Measurements from ENCODE around the gene LTO1.

Gene LTO1

DNA sequence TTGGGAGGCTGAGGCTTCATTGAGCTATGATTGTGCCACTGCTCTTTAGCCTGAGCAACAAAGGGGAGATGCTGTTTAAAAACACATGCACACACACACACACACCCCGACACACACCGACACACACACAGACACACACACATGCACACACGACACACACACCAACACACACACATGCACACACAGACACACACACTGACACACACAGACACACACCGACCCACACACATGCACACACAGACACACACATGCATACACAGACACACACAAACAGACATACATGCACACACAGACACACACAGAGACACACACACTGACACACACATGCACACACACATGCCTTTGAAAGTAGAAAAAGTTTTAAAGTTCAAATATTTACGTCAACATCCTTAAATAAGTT is 5.5 kb upstream of the LTO1 start:
- intact Hi-C loops (cut with micrococcal nuclease): loop anchor here (10.0 kb wide), 1 partner anchor 514 kb away; no protein-coding TSS in a partner anchor
- peaks cover 28% of the 10 kb centered on the region for H3K27me3 Mint-ChIP-seq
- H3K4me3 Mint-ChIP-seq: no peak overlapping the region
- no peaks in the 10 kb centered on the region for H3K36me3 Mint-ChIP-seq (ENCODE audit: low read depth)
- H3K9me3 Mint-ChIP-seq: no peaks in the 10 kb centered on the region
- peaks cover 4% of the 10 kb centered on the region for H3K4me1 Mint-ChIP-seq (ENCODE audit: low read depth)
- no peak overlapping the region for H3K27ac Mint-ChIP-seq

DNA sequence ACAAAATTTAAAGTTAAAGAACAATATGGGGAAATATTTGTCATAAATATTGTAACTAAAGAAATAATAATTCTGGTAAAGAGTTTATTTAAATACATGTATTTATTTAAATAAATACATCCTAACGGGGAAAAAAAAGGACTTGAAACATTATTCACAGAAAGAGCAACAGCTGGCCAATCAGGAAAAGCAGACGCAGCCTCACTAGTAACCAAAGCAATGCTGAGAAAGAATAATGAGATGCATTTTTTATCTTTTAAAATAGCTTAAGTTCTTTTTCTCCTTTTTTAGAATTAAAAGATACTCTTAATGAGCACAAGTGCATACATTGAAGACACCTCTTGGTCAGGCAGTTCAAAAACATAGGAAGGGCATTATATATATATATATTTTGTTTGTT is 2.6 kb upstream of the LTO1 start:
- no peak overlapping the region for H3K4me3 Mint-ChIP-seq
- H3K27ac Mint-ChIP-seq: no peak overlapping the region
- no peaks in the 10 kb centered on the region for H3K9me3 Mint-ChIP-seq
- peaks cover 18% of the 10 kb centered on the region for H3K36me3 Mint-ChIP-seq (ENCODE audit: low read depth)
- peaks cover 19% of the 10 kb centered on the region for H3K27me3 Mint-ChIP-seq
- intact Hi-C loops (cut with micrococcal nuclease): no loop called here
- peaks cover 25% of the 10 kb centered on the region for H3K4me1 Mint-ChIP-seq (ENCODE audit: low read depth)

DNA sequence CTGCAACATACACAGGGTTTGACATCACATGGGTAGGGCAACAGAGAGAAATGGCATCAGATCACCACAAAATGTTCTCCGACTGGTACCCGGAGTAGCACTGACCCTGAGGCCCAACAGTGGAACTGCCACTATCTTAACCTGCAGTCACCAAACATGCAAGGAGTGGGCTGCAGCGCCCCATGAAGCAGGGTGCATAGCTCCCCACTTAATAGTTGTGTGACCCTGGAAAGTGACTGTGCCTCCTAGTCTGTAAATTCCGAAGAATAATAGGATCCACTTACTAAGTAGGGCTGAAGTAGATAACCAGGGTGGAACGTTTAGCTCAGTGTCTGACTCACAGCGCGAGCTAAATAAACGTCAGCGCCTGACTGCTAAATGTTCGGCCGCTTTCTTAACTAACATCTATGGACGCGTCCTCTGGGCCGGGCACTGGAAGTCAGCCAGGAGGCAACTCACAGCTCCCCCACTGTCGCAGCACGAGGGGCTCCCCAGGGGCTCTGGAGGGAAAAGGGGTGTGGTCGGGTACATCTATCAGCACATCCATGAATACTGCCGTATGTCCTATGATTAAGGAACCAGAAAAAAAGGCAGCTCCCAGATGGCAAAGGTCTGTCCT is 777 bp downstream of the LTO1 start:
- H3K4me1 Mint-ChIP-seq (ENCODE audit: low read depth): peaks cover 38% of the 10 kb centered on the region
- H3K9me3 Mint-ChIP-seq: no peaks in the 10 kb centered on the region
- H3K4me3 Mint-ChIP-seq: peak overlapping the region; percentile 95
- H3K27me3 Mint-ChIP-seq: peaks cover 15% of the 10 kb centered on the region
- intact Hi-C loops (cut with micrococcal nuclease): no loop called here
- peak overlapping the region; percentile 90 for H3K27ac Mint-ChIP-seq
- peaks cover 52% of the 10 kb centered on the region for H3K36me3 Mint-ChIP-seq (ENCODE audit: low read depth)

DNA sequence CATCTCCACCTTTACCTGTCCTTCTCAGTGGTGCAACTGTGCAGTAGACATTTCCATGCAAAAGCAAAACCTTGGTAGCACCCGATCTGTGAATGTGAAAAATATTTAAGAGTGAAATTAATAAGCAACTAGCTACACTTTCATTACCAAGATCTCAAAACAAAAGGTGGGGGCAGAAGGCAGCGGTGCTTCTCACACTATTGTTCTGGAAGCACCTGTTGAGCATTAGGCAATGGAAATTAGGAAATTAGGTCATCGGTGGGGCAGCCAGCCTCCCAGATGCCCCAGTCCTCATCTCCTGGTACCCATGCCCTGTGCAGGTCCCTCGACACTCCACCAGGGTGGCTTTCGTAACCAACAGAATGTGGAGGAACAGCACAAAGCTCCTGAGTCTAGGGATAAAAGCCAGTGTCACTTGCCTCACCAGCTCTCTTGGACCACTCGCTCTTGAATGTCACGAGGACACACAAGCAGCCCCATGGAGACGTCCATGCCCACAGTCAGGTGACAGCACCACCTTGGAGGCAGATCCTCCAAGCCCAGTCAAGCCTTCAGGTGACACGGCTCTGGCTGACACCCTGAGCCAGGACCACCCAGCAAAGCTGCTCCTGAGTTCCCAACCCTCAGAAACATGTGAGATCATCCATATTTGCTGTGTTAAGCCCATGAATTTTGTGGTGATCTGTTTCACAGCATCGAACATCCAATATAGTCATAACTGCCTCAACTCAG is 3.3 kb downstream of the LTO1 start:
- intact Hi-C loops (cut with micrococcal nuclease): no loop called here
- H3K27ac Mint-ChIP-seq: no peak overlapping the region

DNA sequence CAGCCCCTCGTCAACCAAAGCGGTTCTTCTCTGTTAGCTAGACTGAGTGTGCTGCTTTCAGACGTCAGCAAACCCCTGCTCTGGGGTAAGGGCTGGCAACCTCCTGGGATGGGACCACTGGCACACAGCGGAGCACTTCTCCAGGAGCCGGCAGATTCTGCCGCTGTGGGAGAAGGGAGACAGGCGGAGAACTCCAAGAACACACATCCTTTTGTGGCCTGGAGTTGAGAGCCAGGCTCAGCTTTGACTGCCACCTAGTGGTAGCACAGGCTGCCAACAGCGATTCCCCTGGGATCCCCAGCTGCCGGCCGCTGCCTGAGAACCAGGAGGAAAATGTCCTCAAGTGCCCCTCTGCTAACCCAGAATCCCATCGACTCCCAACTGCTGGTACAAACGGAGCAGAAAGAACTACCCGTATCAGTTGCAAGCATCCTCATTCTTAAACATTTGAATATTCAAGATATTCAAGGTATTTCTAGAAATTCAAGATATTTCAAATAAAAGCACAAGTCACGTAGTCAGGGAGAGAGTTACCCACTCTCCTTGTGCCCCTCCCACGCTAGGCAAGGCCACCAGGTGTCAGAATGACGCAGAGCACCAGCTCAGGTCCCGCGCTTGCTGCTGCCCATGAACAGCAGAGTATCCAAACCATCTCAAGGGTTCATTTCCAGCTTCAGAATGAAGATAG is 4.9 kb downstream of the LTO1 start:
- no peak overlapping the region for H3K27ac Mint-ChIP-seq
- no peaks in the 10 kb centered on the region for H3K27me3 Mint-ChIP-seq
- intact Hi-C loops (cut with micrococcal nuclease): no loop called here
- peaks cover 91% of the 10 kb centered on the region for H3K36me3 Mint-ChIP-seq (ENCODE audit: low read depth)
- no peaks in the 10 kb centered on the region for H3K9me3 Mint-ChIP-seq
- peaks cover 34% of the 10 kb centered on the region for H3K4me1 Mint-ChIP-seq (ENCODE audit: low read depth)
- no peak overlapping the region for H3K4me3 Mint-ChIP-seq

More for the DNA sequence above, 3.3 kb downstream of the LTO1 start:
- peaks cover 76% of the 10 kb centered on the region for H3K36me3 Mint-ChIP-seq (ENCODE audit: low read depth)
- H3K4me3 Mint-ChIP-seq: no peak overlapping the region
- H3K4me1 Mint-ChIP-seq (ENCODE audit: low read depth): peaks cover 38% of the 10 kb centered on the region
- H3K9me3 Mint-ChIP-seq: no peaks in the 10 kb centered on the region
- H3K27me3 Mint-ChIP-seq: peaks cover 9% of the 10 kb centered on the region

DNA sequence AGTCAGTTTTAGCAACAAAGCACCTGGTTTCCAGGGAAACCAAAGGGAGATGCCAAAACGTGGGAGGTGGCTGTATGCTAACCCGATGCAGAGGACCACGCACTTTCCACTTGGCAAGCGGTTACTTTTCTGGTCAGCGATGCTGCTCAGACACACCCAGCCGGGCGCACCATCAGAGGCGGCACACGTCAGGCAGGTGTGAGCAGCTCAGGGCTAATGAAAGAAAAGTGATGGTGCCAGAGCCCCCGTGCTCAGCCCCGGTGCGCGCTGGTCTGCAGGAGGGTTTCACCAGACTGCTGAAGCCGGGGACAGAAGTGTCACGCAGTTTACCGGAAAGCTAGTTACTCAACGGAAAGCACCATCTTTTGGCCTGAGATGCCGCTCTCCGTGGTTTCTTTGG is 5.7 kb downstream of the LTO1 start:
- intact Hi-C loops (cut with micrococcal nuclease): no loop called here
- H3K4me3 Mint-ChIP-seq: no peak overlapping the region
- no peak overlapping the region for H3K27ac Mint-ChIP-seq
- H3K4me1 Mint-ChIP-seq (ENCODE audit: low read depth): peaks cover 31% of the 10 kb centered on the region
- no peaks in the 10 kb centered on the region for H3K27me3 Mint-ChIP-seq
- H3K9me3 Mint-ChIP-seq: no peaks in the 10 kb centered on the region
- H3K36me3 Mint-ChIP-seq (ENCODE audit: low read depth): peaks cover 91% of the 10 kb centered on the region

DNA sequence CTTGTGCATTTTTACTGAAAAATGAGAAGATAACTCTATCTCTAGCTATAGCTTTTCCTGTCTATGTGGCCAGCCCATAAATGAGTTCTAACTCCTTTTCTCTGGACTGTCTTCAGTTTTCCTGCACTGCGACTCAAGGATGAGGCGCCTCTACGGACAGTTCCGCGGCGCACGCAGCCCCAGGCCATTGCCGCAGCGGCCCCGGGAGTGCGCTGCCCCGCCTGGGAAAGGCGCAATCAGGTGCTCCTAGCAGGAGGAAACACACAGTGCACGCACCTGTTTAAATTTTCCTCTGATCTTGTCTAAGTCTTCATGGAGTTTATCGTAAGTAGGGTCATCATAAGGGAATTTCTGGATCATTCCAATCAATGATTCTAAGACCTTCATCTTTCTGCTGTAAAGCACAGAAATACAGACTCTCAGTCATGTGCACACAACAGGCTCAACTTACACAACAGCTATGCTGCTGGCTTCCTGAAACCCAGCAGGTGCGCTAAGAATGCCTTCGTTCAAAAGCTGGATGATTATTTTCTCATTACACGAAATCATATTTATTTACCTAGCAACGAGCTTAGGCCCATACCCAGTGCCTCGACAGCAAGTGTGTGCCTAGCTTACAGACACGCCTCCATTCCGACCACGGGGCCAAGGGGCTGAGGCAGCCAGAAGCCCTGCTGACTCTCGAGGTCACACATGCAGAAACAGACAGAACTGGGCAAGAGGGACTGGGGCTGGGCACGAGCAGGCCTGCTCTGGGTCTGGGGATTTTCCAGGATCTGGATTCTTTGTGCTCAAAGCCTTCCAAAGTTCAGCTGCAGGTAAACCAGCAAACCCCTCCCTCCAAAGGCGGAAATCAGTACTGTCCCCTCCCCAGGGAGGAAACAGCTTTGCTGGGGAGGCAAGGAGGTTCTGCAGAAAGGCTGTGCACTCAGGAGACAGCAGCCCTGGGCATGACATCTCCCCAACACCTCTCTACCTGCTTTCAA is 7.2 kb downstream of the LTO1 start:
- Mint-ChIP-seq H3K27me3 (no peaks in the 10 kb centered on the region), H3K4me3 (no peak overlapping the region), H3K27ac (no peak overlapping the region), H3K9me3 (no peaks in the 10 kb centered on the region), H3K4me1 (ENCODE audit: low read depth) (peaks cover 18% of the 10 kb centered on the region), H3K36me3 (ENCODE audit: low read depth) (peaks cover 100% of the 10 kb centered on the region)
- intact Hi-C loops (cut with micrococcal nuclease): no loop called here

DNA sequence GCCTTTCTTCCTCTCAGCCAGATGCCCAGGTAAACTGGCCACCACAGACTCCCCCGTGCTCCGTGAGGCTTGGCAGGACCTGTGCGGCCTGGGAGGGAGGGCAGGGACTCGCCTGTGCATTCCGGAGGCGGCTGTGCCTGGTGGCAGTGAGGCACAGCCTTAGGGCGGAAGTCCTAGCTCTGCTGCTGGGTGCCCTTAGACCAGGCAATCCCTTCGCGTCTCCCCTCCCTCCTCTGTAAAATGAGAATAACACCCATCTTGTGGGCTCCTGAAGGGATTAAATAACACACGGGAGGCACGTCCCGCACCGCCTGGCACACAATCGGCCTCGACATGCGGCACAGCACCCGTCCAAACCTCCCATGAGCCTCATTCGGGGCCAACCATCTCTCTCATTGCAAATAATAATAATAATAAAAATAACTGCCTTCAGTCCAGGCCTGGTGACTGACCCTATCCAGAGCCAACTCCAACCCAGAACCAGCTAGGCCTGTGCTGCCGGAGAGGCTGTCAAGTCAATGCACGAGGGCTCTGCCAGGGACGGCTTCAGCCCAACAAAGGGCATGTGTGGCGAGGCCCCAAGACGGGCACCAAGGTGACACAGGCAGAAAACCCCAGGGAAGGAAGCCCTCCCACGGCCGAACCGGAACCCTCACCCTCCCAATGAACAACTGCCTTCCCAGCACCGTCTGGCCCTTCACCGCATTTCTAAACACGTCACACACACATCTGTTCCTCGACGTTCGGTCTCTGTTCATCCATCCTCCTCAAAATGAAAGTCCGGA is 8.2 kb downstream of the LTO1 start:
- no peaks in the 10 kb centered on the region for H3K9me3 Mint-ChIP-seq
- intact Hi-C loops (cut with micrococcal nuclease): no loop called here
- no peak overlapping the region for H3K4me3 Mint-ChIP-seq
- H3K27me3 Mint-ChIP-seq: no peaks in the 10 kb centered on the region
- H3K27ac Mint-ChIP-seq: no peak overlapping the region
- H3K36me3 Mint-ChIP-seq (ENCODE audit: low read depth): peaks cover 93% of the 10 kb centered on the region
- H3K4me1 Mint-ChIP-seq (ENCODE audit: low read depth): peaks cover 18% of the 10 kb centered on the region

DNA sequence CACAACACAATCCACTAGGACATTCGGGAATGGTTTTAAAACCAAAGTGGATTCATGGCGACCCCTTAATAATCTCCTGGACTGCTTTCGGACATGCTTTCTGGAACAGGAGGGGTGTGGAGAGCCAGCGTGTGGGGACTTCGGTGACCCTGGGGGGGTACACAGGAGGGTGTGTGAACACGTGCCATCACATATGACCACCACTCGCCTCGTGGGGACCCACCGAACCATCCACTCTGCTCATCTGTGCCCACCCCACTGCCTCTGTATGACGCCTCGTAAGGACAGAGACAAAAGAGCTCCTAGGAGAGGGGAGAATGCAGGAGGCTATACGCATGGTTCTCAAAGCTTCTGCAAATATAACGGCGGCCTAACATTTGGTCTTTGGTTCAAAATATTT is 8.9 kb downstream of the LTO1 start:
- intact Hi-C loops (cut with micrococcal nuclease): no loop called here
- Mint-ChIP-seq H3K4me1 (ENCODE audit: low read depth) (peaks cover 20% of the 10 kb centered on the region), H3K9me3 (no peaks in the 10 kb centered on the region), H3K4me3 (no peak overlapping the region), H3K27ac (no peak overlapping the region), H3K36me3 (ENCODE audit: low read depth) (peaks cover 89% of the 10 kb centered on the region), H3K27me3 (no peaks in the 10 kb centered on the region)

DNA sequence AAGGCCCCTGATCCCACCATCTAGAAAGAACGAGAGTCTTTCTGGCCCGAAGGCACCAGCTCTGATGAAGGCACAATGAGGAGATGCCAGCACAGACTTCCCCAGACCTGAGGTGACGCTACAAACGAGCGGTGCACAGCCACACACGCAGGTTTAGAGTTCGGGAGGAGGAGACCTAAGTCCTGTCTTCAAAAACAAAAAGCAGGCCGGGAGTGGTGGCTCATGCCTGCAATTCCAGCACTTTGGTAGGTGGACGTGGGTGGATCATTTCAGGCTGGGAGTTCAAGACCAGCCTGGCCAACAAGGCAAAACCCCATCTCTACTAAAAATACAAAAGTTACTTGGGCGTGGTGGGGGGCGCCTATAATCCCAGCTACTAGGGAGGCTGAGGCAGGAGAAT is 9.5 kb downstream of the LTO1 start:
- H3K27ac Mint-ChIP-seq: no peak overlapping the region
- H3K27me3 Mint-ChIP-seq: no peaks in the 10 kb centered on the region
- H3K36me3 Mint-ChIP-seq (ENCODE audit: low read depth): peaks cover 89% of the 10 kb centered on the region
- intact Hi-C loops (cut with micrococcal nuclease): no loop called here
- no peak overlapping the region for H3K4me3 Mint-ChIP-seq
- peaks cover 20% of the 10 kb centered on the region for H3K4me1 Mint-ChIP-seq (ENCODE audit: low read depth)
- H3K9me3 Mint-ChIP-seq: no peaks in the 10 kb centered on the region

DNA sequence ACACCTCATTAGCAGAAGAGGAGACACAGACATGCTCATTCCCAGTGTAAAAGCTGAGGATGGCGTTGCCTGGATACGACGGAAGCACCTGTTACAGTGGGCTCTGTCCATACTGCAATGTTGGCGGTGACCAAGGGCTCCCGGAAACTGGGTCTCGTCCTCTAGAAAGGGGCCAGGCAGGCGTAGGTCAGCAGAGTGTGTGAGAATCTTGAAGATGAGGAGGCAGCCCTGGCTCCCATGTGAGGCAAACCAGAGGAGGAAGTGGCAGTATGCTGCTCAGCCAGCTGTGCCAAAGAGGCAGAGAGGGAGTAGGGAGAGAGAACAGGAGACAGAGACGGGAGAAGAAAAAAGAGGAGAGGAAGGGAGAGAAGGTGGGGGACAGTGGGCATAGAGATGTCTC is 10.3 kb downstream of the LTO1 start:
- H3K4me1 Mint-ChIP-seq (ENCODE audit: low read depth): peaks cover 14% of the 10 kb centered on the region

DNA sequence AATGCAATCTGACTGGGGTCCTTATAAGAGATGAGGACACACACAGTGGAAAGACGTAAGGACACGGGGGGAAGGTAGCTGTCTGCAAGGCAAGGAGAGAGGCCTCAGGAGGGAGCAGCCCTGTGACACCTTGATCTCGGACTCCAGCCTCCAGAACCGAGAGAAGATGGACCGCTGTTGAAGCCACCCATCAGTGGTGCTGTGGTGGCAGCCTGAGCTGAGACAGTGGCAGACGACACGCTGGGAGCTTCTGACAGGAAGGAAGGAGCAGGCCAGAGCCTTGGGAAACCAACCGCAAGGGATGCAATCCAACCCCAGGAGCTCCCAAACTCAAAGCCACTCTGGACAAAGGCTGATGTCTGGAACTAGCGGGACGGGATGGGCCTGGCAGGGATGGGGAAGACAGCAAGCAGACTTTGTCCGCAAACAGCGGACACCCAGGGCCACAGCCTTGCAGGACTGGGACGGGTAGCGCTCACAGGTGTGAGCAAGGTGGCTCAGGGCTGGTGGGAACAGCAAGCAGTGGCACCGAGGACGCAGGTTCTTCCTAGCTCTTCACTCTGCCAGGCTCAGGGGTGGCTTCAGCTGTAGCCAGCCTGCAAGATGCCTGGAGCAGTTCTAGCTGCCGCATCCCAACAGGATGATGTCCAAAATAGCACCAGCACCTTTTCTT is 10.9 kb downstream of the LTO1 start:
- H3K27me3 Mint-ChIP-seq: no peaks in the 10 kb centered on the region
- H3K36me3 Mint-ChIP-seq (ENCODE audit: low read depth): peaks cover 75% of the 10 kb centered on the region
- H3K4me3 Mint-ChIP-seq: no peak overlapping the region
- H3K9me3 Mint-ChIP-seq: no peaks in the 10 kb centered on the region
- intact Hi-C loops (cut with micrococcal nuclease): no loop called here
- peaks cover 14% of the 10 kb centered on the region for H3K4me1 Mint-ChIP-seq (ENCODE audit: low read depth)
- H3K27ac Mint-ChIP-seq: no peak overlapping the region

More for the DNA sequence above, 10.3 kb downstream of the LTO1 start:
- Mint-ChIP-seq H3K36me3 (ENCODE audit: low read depth) (peaks cover 82% of the 10 kb centered on the region), H3K9me3 (no peaks in the 10 kb centered on the region), H3K4me3 (no peak overlapping the region), H3K27me3 (no peaks in the 10 kb centered on the region), H3K27ac (no peak overlapping the region)
- intact Hi-C loops (cut with micrococcal nuclease): no loop called here
